ENCODE results near the gene DLL4.

DLL4 gene

DNA sequence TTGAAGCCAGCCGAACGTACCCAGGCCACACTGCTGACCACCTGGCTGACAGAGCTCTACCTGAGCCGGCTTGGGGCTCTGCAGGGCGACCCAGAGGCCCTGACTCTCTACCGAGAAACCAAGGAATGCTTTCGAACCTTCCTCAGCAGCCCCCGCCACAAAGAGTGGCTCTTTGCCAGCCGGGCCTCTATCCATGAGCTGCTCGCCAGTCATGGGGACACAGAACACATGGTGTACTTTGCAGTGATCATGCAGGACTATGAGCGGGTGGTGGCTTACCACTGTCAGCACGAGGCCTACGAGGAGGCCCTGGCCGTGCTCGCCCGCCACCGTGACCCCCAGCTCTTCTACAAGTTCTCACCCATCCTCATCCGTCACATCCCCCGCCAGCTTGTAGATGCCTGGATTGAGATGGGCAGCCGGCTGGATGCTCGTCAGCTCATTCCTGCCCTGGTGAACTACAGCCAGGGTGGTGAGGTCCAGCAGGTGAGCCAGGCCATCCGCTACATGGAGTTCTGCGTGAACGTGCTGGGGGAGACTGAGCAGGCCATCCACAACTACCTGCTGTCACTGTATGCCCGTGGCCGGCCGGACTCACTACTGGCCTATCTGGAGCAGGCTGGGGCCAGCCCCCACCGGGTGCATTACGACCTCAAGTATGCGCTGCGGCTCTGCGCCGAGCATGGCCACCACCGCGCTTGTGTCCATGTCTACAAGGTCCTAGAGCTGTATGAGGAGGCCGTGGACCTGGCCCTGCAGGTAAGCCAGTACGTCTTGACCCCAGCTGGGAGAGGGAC lies 28.7 kb upstream of the DLL4 start:
- no peak overlapping the region for H3K4me3 ChIP-seq
- no peak for DNase-seq (ENCODE audit: low spot score)

GRCh38 chr15:40901053-40901443 lies 28.1 kb upstream of the DLL4 start:
- DNase-seq (ENCODE audit: low spot score) = no peak
- Histone ChIP-seq H3K4me3 (no peak overlapping the region), H3K27ac (no peak overlapping the region)
- TF ChIP-seq CTCF (IDR thresholded peaks at IDR 0.05) = no peak

More for the DNA sequence above, 28.7 kb upstream of the DLL4 start:
- H3K27ac ChIP-seq = no peak overlapping the region
- TF ChIP-seq CTCF (IDR thresholded peaks at IDR 0.05) = no peak

GRCh38 chr15:40902605-40903561 lies 26.3 kb upstream of the DLL4 start:
- no peak for DNase-seq (ENCODE audit: low spot score)
- Histone ChIP-seq H3K4me3 (no peak overlapping the region), H3K27ac (peak overlapping the region in 1 of 2 donors; percentile 36)
- no peak for TF ChIP-seq CTCF (IDR thresholded peaks at IDR 0.05)

DNA sequence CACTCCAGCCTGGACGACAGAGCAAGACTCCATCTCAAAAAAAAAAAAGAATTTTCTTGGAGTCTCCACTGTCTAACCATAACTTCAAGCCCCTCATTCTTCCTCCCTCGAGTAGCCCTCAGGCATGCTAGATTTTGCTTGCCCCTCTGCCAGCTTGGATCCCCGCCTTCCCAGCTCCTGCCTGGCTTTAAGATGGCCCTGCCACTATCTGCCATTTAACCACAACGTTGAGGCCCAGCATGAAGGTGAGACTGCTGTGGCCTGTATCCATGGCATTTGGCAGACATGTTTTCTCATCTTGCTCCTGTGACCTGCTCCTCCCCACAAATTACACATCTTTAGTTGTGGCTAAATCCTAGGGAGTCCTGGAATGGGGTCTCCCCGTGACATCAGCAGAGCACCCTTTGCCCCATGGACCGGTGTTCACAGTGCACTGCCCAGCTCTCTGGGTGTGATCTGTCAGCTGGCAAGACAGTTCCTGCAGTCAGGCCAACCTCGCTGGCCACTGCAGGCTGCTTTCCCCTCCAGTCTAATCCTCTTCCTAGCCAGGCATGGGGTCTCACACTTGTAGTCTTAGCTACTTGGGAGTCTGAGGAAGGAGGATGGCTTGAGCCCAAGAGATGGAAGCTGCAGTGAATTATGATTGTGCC lies 24.5 kb upstream of the DLL4 start:
- no peak for DNase-seq (ENCODE audit: low spot score)
- Histone ChIP-seq H3K27ac (peak overlapping the region in 1 of 2 donors; percentile 26), H3K4me3 (no peak overlapping the region)
- no peak for TF ChIP-seq CTCF (IDR thresholded peaks at IDR 0.05)

DNA sequence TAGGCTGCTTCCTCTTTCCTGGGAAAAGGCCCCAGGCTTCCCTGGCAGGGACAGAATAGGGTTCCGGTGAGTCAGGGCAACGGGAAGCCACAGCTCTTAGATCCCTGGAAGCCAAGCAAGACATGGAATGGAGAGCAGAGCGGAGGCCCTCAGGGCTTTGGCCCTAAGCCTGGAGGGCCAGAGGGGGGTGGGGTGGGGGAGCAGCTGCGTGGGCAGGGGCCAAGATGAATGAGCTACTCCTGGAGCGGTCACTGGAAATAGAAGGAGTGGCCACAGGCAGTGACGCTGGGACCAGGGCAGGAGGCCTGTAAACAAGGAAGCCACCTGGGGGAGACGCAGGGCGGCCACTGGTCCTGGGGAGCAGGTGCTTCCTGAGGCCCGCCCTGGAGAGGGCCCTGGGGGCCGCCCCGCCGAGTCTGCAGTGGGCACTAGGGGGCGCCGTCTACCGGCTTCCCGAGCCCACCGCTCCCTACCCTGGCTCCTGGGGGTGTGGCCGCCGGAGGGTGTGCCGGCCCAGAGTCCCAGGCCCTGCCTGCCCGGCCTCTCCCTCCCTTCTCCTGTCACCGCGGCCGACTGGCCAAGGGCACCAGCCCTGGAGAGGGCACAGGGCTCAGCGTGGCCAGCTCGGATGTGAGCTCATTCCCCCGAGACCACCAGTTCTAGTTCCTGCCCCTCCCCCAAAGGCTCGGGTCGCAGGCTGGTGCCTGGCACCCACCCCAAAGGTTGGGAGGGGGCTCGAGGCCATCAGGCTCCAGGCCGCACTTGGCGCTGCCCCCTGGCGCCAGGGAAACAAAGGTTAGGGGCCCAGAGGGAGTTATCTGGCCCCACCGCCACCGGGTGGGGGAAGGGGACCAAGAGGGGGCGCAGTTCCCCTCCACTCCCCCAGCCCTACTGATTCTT lies 22.8 kb upstream of the DLL4 start:
- peak; percentile 70 for TF ChIP-seq CTCF (IDR thresholded peaks at IDR 0.05)
- Histone ChIP-seq H3K27ac (peak overlapping the region; percentile 87 to 93), H3K4me3 (peak overlapping the region; percentile 70)
- DNase-seq (ENCODE audit: low spot score) = peak; percentile 94
